Dedifferentiated amniotic fluid mesenchymal stem cell (primary cell): ENCODE measurements around the gene TOP1.

Source experiments
- DNase-seq: peaks from one replicate; pipeline ENCODE4 v3.0.0-alpha.2; 2016; ENCODE audit errors: extremely low spot score

The TOP1 gene

DNA sequence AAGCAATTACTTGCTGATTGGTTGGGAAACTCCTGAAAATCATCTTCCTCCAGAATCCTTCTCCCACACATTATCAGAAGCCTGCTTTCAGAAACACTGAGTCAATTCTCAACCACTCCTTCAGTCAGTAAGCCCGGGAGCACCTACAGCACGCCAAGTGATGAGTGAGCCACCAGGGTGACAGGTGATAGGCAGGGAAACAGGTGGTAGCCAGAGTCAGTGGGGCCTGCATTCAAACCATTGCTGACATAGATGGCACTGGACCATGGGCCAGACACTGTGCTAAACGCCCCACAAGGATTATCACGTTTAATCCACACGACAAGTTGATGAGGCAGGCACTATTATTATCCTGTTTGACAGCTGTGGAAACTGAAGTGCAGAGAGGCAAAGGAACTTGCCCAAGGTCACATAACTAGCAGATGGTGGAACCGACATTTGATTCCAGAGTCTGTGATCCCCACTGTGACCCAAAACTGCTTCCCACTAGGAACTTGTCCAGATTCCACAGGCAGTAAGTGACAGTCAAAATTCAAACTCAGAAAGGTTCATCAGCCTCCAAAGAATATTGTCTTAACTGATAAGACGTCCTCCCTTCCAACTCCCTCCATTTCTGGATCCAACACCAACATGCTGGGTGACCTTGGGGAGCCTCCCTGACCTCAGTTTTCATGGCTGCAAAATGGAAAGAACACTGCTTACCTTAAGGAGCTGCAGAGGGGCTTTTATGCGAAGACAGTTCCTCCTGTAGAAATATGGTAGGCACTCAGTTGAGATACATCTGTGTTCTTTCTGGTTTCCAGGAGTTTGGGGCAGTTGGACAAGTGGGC is 23.9 kb upstream of the TOP1 start:
- no peak for DNase-seq

DNA sequence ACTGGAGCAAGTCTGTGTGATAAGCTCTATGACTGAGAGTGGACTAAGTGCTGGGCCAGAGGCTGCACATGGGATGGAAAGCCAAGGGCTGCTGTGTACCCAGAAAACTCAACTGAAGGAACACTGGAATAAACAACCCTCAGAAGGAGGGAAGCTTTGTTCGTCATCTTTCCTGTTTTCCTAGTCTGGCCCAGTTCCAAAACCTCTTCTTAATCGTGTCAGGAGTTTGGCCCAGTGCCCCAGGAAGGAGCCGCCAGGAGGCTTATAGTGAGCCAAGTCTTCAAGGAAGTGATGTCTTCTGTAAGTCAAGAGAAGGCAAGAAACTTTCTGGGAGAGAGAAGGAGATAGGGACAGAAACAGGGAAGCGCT is 23.3 kb upstream of the TOP1 start:
- peak; percentile 54 for DNase-seq

GRCh38 chr20:41006126-41006935 is 22.3 kb upstream of the TOP1 start:
- no peak for DNase-seq

GRCh38 chr20:41006936-41007474 is 21.6 kb upstream of the TOP1 start:
- no peak for DNase-seq

DNA sequence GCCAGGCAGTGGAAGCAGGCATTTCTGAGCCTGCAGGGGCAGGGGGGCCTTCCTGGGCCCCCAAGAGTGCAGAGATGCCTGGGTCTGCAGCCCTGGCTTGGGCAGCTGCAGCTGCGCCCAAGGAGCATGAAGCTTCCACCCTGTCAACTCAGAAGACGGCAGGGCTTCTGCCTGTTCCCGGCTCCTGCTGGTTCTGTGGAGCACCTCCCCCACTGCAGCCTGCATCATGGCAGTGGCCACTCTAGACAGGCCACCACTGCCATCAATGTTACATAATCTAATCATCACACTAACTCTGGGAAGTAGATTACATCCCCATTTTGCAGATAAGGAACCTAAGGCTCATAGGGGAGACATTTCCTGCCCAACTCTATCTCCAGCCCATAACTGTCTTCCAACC is 21.1 kb upstream of the TOP1 start:
- no peak for DNase-seq

- no peak for DNase-seq
Measured at GRCh38 chr20:41009946-41010345, 18.7 kb upstream of the TOP1 start.

GRCh38 chr20:41011551-41012067 is 17.0 kb upstream of the TOP1 start:
- DNase-seq: no peak

DNA sequence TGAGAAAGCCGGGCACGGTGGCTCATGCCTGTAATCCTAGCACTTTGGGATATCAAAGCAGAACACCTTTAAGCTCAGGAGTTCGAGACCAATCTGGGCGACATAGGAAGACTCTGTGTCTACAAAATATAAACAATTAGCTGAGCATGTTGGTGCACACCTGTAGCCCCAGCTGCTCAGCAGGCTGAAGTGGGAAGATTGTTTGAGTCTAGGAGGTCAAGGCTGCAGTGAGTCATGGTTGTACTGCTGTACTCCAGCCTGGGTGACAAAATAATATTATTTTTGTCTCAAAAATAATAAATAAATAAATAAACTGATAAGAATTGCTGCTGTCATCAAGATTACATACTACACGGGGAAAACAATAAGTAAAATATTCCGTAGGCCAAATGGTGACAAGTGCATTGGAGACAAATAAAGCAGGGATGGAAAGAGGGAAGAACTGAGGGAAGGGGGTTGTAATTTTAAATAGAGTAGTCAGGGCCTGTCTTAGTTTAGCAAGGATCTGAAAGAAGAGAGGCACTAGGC is 14.0 kb upstream of the TOP1 start:
- DNase-seq: no peak

- DNase-seq: no peak
Measured at GRCh38 chr20:41017448-41018042, 11.1 kb upstream of the TOP1 start.

DNA sequence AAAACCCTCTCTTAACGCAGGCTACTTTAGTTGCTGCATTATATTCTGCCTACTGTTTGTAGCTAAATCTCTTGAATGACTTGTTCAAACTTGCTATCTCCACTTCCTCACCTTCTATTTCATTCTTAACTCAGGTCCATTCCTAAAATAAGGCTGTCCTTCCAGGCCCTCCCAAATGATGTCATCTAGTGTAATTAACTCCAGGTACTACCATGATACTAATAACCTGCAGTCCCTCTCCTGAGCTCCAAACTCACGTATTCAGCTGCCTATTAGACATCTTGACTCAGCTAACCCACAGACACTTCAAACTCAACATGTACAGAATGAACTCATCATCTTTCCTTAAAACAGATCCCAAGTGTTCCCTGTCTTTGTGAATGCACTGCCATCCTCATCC is 10.5 kb upstream of the TOP1 start:
- no peak for DNase-seq

DNA sequence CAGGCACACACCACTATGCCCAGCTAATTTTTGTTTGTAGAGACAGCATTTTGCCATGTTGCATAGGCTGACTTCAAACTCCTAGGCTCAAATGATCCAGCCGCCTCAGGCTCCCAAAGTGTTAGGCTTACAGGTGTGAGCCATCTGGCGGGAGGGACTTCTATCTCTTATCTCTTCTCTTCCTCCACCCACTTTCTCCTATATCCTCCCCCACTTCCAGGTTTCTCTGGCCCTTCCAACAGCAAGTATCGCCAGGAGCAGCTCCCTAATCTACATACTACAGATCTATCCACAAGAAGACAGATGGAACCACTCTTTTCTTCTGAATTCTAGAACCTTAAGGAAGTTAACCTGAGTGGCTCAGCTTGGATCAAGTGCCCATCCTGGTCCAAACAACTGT is 5.1 kb upstream of the TOP1 start:
- no peak for DNase-seq

GRCh38 chr20:41027366-41027765 is 1.3 kb upstream of the TOP1 start:
- no peak for DNase-seq

DNA sequence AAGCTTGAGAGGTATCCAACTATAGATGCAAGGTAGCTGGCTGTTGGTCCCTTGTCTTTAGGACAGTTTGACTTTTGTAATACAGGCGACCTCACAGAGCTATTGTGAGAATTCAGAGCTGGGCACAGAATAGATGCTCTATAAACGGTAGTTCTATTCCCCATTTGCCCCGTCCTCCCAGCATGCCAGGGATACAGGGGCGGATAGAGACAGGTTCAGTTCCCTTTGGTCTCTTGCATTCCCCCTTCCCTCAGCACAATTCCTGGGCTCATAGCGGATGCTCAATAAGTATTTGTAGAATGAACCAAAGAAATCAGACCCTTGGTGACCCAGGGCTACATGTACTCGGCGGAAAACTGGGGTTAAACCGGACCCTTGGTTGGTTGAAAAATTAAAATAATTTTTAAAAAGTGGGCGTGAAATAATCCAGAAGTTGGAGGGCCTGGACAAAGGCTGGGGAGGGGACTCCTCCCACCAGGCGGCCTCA is 707 bp upstream of the TOP1 start:
- no peak for DNase-seq

DNA sequence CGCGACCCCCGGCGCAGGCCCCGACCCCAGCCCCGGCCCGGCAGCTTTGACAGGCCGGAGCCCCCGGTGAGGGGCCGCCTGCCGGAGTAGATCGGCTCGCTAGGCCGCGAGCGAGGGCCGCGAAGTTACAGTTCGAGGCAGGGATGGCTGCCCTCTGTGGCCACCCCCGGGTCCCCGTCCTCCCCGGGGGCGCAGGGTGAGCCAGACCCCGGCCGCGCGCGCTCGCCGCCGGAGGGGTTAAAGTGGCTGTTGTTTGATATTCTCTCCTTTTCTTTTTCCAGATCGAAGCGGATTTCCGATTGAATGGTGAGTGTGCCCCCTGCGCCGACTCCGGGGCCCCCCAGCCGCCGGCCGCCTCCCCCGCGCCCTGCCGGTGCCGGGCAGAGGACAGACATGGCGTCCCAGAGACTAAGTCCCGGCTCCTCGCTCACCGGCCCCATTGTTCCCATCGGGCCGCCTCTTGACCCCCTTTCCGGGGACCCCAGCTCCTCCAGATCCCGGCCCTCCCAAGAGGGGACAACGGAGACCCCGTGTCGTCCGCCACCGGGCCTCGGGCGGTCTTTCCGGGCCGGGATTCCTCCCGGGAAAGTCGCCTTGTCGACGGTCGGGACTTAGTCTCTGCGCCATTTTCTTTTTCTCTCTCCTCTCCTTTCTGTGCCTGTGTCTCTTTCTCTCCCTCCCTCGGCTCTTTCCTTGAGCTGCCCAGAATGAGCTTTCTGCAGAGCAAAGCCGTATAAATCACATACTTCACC is 704 bp downstream of the TOP1 start:
- no peak for DNase-seq

GRCh38 chr20:41030061-41030460 is 1.4 kb downstream of the TOP1 start:
- no peak for DNase-seq

DNA sequence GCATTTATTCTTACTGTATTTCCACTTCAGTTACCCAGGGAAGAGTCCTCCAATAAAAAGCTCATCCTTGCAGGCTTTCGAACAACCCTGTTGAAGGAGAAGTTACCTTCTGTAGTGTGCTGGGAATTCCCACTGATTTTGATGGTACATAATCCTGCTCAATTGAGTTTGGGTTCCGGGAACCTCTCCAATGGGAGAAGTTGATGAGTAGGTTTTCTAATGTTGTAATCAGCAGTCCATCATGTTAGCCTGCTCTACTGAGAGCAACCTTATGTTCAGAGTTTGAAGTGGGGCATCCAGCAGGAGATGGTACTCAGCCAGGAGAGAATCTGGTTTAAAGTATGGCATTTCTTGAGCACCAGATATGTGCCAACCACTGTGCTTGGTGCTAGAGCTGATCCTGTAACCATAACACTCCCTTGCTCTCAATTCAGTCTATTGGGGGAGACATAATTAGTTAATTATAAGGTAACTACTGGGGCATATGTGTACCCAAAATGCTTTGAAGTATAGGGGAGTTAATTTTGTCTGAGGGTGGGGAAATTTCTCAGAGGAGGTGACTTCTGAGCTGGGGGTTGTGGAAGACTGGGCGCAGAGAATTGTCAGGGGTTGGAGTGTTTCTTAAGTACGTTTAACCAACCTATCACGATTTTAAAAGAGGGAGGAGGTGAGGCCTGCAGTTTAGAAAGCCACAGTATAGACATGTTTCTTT is 2.1 kb downstream of the TOP1 start:
- peak; percentile 25 for DNase-seq

- DNase-seq: no peak
Measured at GRCh38 chr20:41031243-41031619, 2.6 kb downstream of the TOP1 start.

GRCh38 chr20:41032271-41032670 is 3.6 kb downstream of the TOP1 start:
- no peak for DNase-seq

DNA sequence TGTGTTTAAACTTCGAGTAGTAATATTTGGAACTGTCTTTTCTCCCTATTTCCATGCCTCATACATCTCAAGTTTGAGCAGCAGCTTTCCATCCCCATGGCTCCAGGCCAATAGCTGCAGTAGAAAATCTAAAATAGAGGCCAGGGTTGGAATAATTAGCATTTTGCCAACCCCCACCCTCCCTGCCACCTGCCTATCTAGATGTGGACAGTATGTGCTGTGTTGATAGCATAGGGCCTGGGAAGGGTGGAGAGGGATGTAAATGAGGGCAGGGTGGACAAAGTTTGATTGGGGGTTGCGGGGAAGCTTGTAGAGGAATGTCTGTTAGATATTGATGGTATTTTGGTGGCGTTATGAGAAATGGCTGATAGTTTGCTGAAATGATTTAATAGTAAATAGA is 5.6 kb downstream of the TOP1 start:
- DNase-seq: no peak

DNA sequence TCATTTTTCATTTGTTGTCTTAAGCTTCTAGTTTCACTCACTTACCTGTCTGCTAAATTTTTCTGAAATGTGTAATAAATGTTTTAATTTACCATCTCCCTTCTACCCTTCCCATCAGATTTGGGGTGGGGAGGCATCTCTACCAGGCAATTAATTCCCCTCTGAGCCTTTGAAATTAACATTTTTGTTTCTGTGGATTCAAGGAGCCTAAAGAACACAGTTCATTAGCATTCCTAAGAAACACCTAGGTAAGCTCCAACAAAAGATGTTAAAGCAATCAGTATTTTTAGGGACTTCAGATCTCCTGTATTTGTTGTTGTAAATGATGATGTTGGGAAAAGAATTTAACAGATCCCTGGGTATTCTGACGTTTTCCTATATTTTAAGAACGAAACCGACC is 6.6 kb downstream of the TOP1 start:
- DNase-seq: no peak

DNA sequence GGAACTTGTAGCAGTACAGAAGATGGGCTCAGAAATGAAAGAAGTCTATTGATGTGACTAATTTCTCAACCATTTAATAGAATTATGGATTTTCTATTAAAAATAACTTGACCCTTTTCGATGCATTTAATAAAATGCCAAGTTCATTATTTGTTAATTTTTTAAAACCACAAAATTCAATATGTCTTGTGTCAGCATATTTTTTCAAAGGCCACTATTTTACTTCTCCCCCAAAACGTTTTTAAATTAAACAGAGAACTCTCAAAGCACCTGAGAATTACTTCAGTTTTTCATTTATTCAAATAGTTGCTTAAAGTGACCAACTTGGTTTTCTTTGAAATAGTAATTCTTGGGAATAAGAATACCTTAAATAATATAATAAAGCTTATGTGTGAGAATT is 8.6 kb downstream of the TOP1 start:
- DNase-seq: no peak
